IMR-90 (cell line): ENCODE measurements around the gene SCARF2.

Source experiments
- CEBPB ChIP-seq: IDR thresholded peaks from 2 replicates; pipeline ENCODE4 v1.6.1; 2012; ENCODE audit warnings: low read depth, low read length, improper control_type of control experiment
- MAFK ChIP-seq: IDR thresholded peaks from 2 replicates; pipeline ENCODE4 v1.6.1; 2012; ENCODE audit warnings: low read depth, low read length, improper control_type of control experiment
- MAZ ChIP-seq: IDR thresholded peaks from 2 replicates; pipeline ENCODE4 v1.6.1; 2012; ENCODE audit warnings: low read depth, mild to moderate bottlenecking, low read length, improper control_type of control experiment, moderate library complexity, borderline replicate concordance
- MXI1 ChIP-seq: IDR thresholded peaks from 2 replicates; pipeline ENCODE4 v1.6.1; 2012; ENCODE audit warnings: low read depth, mild to moderate bottlenecking, low read length, moderate library complexity, borderline replicate concordance
- NFE2L2 ChIP-seq: fragments of 150-350 bp; IDR thresholded peaks from 2 replicates; pipeline ENCODE4 v1.6.1; 2016; ENCODE audit warnings: low read depth, mild to moderate bottlenecking, low read length
- POLR2A ChIP-seq: IDR thresholded peaks from 2 replicates; pipeline ENCODE4 v1.6.1; 2012; ENCODE audit warnings: mild to moderate bottlenecking, low read depth, low read length
- RCOR1 ChIP-seq: IDR thresholded peaks from 2 replicates; pipeline ENCODE4 v1.6.1; 2012; ENCODE audit warnings: mild to moderate bottlenecking, low read length, improper control_type of control experiment; ENCODE audit not compliant: insufficient replicate concordance
- SMC3 ChIP-seq: fragments of 150-350 bp; IDR thresholded peaks from 2 replicates; pipeline ENCODE4 v1.6.1; 2016; ENCODE audit warnings: low read depth, mild to moderate bottlenecking, antibody characterized with exemption, low read length, moderate library complexity
- TF ChIP-seq, protein P1 (sequence below): conservative IDR thresholded peaks from 2 replicates; pipeline ENCODE4 v1.5.1; 2012; ENCODE audit warnings: mild to moderate bottlenecking, low read depth, low read length, improper control_type of control experiment
- TF ChIP-seq, protein P2 (sequence below): fragments of 150-350 bp; IDR thresholded peaks from 2 replicates; pipeline ENCODE4 v1.6.1; 2016; ENCODE audit warnings: low read depth, mild to moderate bottlenecking, low read length, moderate library complexity, borderline replicate concordance
- TF ChIP-seq, protein P3 (sequence below): fragments of 150-350 bp; IDR thresholded peaks from 2 replicates; pipeline ENCODE4 v1.6.1; 2017; ENCODE audit warnings: mild to moderate bottlenecking, antibody characterized with exemption, low read length, low read depth

DNA sequence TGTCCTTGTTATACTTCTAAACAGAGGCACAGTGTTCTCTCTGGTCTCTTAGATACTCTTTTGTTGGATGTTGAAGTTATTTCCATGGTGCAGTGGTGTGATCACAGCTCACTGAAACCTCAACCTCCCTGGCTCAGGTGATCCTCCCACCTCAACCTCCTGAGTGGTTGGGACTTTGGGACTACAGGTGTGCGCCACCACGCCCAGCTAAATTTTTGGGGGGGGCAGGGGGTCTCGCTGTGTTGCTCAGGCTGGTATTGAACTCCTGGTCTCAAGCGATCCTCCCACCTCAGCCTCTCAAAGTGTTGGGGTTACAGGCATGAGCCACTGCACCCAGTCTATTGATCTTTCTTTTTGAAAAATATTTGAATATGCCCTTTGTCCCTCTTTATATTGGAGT lies 28.7 kb downstream of the SCARF2 start:
- TF ChIP-seq POLR2A (no peak), NFE2L2 (no peak), SMC3 (no peak), RCOR1 (no peak), MAFK (no peak), CEBPB (no peak), MAZ (no peak), MXI1 (no peak)
- TF ChIP-seq, protein P1, sequence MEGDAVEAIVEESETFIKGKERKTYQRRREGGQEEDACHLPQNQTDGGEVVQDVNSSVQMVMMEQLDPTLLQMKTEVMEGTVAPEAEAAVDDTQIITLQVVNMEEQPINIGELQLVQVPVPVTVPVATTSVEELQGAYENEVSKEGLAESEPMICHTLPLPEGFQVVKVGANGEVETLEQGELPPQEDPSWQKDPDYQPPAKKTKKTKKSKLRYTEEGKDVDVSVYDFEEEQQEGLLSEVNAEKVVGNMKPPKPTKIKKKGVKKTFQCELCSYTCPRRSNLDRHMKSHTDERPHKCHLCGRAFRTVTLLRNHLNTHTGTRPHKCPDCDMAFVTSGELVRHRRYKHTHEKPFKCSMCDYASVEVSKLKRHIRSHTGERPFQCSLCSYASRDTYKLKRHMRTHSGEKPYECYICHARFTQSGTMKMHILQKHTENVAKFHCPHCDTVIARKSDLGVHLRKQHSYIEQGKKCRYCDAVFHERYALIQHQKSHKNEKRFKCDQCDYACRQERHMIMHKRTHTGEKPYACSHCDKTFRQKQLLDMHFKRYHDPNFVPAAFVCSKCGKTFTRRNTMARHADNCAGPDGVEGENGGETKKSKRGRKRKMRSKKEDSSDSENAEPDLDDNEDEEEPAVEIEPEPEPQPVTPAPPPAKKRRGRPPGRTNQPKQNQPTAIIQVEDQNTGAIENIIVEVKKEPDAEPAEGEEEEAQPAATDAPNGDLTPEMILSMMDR = no peak
- TF ChIP-seq, protein P2, sequence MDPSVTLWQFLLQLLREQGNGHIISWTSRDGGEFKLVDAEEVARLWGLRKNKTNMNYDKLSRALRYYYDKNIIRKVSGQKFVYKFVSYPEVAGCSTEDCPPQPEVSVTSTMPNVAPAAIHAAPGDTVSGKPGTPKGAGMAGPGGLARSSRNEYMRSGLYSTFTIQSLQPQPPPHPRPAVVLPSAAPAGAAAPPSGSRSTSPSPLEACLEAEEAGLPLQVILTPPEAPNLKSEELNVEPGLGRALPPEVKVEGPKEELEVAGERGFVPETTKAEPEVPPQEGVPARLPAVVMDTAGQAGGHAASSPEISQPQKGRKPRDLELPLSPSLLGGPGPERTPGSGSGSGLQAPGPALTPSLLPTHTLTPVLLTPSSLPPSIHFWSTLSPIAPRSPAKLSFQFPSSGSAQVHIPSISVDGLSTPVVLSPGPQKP = no peak
- TF ChIP-seq, protein P3, sequence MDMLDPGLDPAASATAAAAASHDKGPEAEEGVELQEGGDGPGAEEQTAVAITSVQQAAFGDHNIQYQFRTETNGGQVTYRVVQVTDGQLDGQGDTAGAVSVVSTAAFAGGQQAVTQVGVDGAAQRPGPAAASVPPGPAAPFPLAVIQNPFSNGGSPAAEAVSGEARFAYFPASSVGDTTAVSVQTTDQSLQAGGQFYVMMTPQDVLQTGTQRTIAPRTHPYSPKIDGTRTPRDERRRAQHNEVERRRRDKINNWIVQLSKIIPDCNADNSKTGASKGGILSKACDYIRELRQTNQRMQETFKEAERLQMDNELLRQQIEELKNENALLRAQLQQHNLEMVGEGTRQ = no peak
